Neuronal stem cell (in vitro differentiated cells): ENCODE measurements around the gene FGFR4.

Experiments
- DNase-seq: peaks from one replicate; pipeline ENCODE4 v3.0.0-alpha.2; 2013; ENCODE audit warnings: low spot score
- H2AFZ ChIP-seq: one replicate; pipeline ENCODE4 v1.6.1; 2013; ENCODE audit warnings: mild to moderate bottlenecking, low read length, inconsistent platforms
- H2AK5ac ChIP-seq: 2 replicates; pipeline ENCODE4 v1.6.1; 2013; ENCODE audit warnings: low read depth, mild to moderate bottlenecking, inconsistent platforms, low read length, moderate library complexity, mixed read lengths
- H2BK120ac ChIP-seq: 2 replicates; pipeline ENCODE4 v1.6.1; 2013; ENCODE audit warnings: low read depth, mild to moderate bottlenecking, inconsistent platforms, low read length, moderate library complexity, mixed read lengths
- H2BK12ac ChIP-seq: one replicate; pipeline ENCODE4 v1.6.1; 2013; ENCODE audit warnings: low read length, inconsistent platforms
- H2BK15ac ChIP-seq: 2 replicates; pipeline ENCODE4 v1.6.1; 2013; ENCODE audit warnings: mild to moderate bottlenecking, low read length, inconsistent platforms, mixed read lengths
- H2BK5ac ChIP-seq: one replicate; pipeline ENCODE4 v1.6.1; 2013; ENCODE audit warnings: inconsistent platforms, mild to moderate bottlenecking, low read length, moderate library complexity
- H3K14ac ChIP-seq: one replicate; pipeline ENCODE4 v1.6.1; 2013; ENCODE audit warnings: low read length, inconsistent platforms
- H3K18ac ChIP-seq: 2 replicates; pipeline ENCODE4 v1.6.1; 2013; ENCODE audit warnings: low read length, inconsistent platforms
- H3K23ac ChIP-seq: 2 replicates; pipeline ENCODE4 v1.6.1; 2013; ENCODE audit warnings: low read depth, mild to moderate bottlenecking, mixed read lengths, low read length, inconsistent platforms; ENCODE audit not compliant: poor library complexity
- H3K27ac ChIP-seq: replicated peaks from 3 replicates; pipeline ENCODE4 v1.5.1; 2013; ENCODE audit warnings: low read length, inconsistent platforms
- H3K27me3 ChIP-seq, 3 experiments: 2 replicates each; pipeline ENCODE4 v1.6.1; 2013; ENCODE audit warnings: low read length in 3 of 3, mild to moderate bottlenecking in 2 of 3, inconsistent platforms in 1 of 3, low read depth in 1 of 3, mixed read lengths in 1 of 3, moderate library complexity in 1 of 3; ENCODE audit not compliant: control insufficient read depth in 3 of 3, insufficient read depth in 3 of 3
- H3K36me3 ChIP-seq, 2 donors: replicated peaks in 1 of 2; 2 replicates each; pipeline ENCODE4 v1.6.1; 2013; ENCODE audit warnings: low read length in 2 of 2; ENCODE audit not compliant: control insufficient read depth in 2 of 2, insufficient read depth in 2 of 2
- H3K4ac ChIP-seq: 2 replicates; pipeline ENCODE4 v1.6.1; 2013; ENCODE audit warnings: inconsistent platforms, mild to moderate bottlenecking, low read length, moderate library complexity
- H3K4me1 ChIP-seq, 2 donors: 1 replicate in 1 of 2; 2 replicates in 1 of 2; pipeline ENCODE4 v1.6.1; 2013; ENCODE audit warnings: low read length in 2 of 2, low read depth in 1 of 2; ENCODE audit not compliant: control insufficient read depth in 2 of 2, insufficient read depth in 1 of 2
- H3K4me2 ChIP-seq: one replicate; pipeline ENCODE4 v1.6.1; 2013; ENCODE audit warnings: mild to moderate bottlenecking, low read length, inconsistent platforms; ENCODE audit not compliant: insufficient read depth, poor library complexity, severe bottlenecking
- H3K4me3 ChIP-seq, 2 donors: 2 replicates each; pipeline ENCODE4 v1.5.1; 2013; ENCODE audit warnings: low read length in 2 of 2, mild to moderate bottlenecking in 2 of 2, inconsistent platforms in 1 of 2, moderate library complexity in 1 of 2
- H3K79me1 ChIP-seq: one replicate; pipeline ENCODE4 v1.6.1; 2013; ENCODE audit warnings: low read depth, mild to moderate bottlenecking, inconsistent platforms, low read length, moderate library complexity
- H3K9ac ChIP-seq: one replicate; pipeline ENCODE4 v1.6.1; 2013; ENCODE audit warnings: mild to moderate bottlenecking, low read depth, low read length, inconsistent platforms; ENCODE audit not compliant: poor library complexity
- H3K9me3 ChIP-seq, 2 donors: replicated peaks in 1 of 2; 2 replicates each; pipeline versions ENCODE3 to v1.6.1; 2013; ENCODE audit warnings: low read length in 2 of 2, mild to moderate bottlenecking in 2 of 2, inconsistent platforms in 1 of 2, low read depth in 1 of 2, mixed read lengths in 1 of 2, moderate library complexity in 1 of 2; ENCODE audit not compliant: control insufficient read depth in 2 of 2, insufficient read depth in 1 of 2
- H4K8ac ChIP-seq: one replicate; pipeline ENCODE4 v1.6.1; 2013; ENCODE audit warnings: low read depth, mild to moderate bottlenecking, inconsistent platforms, low read length, moderate library complexity
- H4K91ac ChIP-seq: one replicate; pipeline ENCODE4 v1.6.1; 2013; ENCODE audit warnings: low read length, low read depth, mild to moderate bottlenecking, inconsistent platforms; ENCODE audit not compliant: poor library complexity
- WGBS, 2 donors: extraction: QIAGEN DNeasy Blood & Tissue Kit; methylation state at CpG; one replicate each; pipeline ENCODE4 v1.1.7; 2013; ENCODE audit warnings: missing lambda C conversion rate in 2 of 2, mixed read lengths in 1 of 2; ENCODE audit not compliant: insufficient read length in 2 of 2, insufficient replicate concordance in 1 of 2; ENCODE audit errors: extremely low coverage in 2 of 2; 5-methylcytosine and 5-hydroxymethylcytosine counted together

Gene FGFR4

DNA sequence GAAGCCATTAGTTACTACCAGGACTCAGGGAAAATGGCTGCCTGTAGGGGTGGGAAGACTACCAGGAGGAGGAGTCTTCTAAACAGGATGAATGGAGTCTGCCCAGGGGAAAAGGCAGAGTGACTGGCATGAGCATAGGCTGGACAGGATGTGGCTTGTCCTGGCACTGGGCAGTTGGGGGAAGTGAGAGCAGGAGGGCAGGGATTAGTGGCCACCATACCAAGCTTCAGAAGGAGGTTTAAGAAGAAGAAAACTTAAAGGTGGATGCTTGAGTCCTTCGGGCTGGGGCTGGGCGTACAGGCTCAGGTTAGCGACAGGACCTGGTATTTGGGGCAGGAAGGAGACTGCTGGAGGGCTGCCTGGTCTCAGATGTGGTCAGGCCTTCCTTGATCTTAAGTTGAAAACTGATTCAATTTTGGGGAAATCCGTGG is 41.9 kb downstream of the FGFR4 start:
- DNase-seq = no peak
- H3K27ac ChIP-seq = no peak overlapping the region
- no peak overlapping the region for H4K8ac ChIP-seq
- no peak overlapping the region for H3K18ac ChIP-seq
- H3K4me3 ChIP-seq = no peak overlapping the region
- H2BK12ac ChIP-seq = no peak overlapping the region
- WGBS, 2 donors = no CpG with 5 or more reads among the region's 4 CpGs
- no peaks in the 10 kb centered on the region for H3K27me3 ChIP-seq
- peaks cover 0 to 13% of the 10 kb centered on the region in 2 donors for H3K4me1 ChIP-seq
- peak overlapping the region; percentile 9 for H2AFZ ChIP-seq
- H3K79me1 ChIP-seq = no peaks in the 10 kb centered on the region
- H2BK120ac ChIP-seq = no peak overlapping the region
- H3K36me3 ChIP-seq = no peaks in the 10 kb centered on the region
- H2BK15ac ChIP-seq = no peak overlapping the region
- no peak overlapping the region for H3K14ac ChIP-seq
- no peak overlapping the region for H2AK5ac ChIP-seq
- no peak overlapping the region for H3K4ac ChIP-seq
- H4K91ac ChIP-seq = no peak overlapping the region
- H2BK5ac ChIP-seq = no peak overlapping the region
- H3K4me2 ChIP-seq = no peak overlapping the region
- H3K23ac ChIP-seq = no peak overlapping the region
- no peak overlapping the region for H3K9ac ChIP-seq
- no peaks in the 10 kb centered on the region for H3K9me3 ChIP-seq

DNA sequence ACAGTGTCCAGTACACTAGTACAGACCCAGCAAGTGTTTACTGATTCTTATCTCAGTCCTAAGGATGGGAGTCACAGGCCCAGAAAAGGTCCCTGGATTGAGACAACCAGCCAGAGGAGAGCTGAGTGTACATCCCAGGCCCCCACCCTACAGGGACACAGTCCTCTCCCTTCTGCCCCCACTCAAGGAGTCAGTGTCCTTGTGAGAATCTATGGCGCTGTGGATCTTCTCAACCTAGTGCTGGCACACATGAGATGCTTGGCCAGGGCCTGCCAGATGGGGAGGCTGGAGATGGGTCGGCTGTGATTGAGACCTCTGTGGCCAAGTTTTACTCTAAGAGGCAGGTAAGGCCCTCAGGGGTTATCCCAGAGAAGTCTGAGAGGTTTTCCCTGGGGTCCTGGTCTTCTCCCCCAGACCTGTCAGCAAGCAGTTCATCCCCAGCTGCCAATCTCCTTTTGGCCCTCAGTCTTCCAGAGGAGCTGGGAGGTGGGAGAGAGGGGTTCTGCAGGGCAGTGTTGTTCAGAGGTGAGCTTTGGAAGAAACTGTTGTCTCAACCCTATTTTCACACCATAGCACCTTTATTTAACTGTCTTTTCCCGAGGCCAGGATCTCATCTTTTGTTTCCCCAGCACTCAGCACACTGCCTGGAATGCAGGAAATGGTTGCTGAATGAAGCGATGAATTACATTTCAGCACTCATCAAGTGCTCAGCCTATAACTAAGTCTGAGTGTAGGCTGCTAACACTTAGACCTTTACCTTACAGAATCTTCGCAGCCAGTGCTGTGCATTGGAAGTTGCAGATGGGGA is 43.7 kb downstream of the FGFR4 start:
- no peak overlapping the region for H2BK15ac ChIP-seq
- H3K18ac ChIP-seq = no peak overlapping the region
- H3K79me1 ChIP-seq = no peaks in the 10 kb centered on the region
- H3K4me3 ChIP-seq = no peak overlapping the region
- peak overlapping the region; percentile 77 for H3K23ac ChIP-seq
- no peak overlapping the region for H3K9ac ChIP-seq
- H2AK5ac ChIP-seq = peak overlapping the region; percentile 77
- no peak overlapping the region for H3K4ac ChIP-seq
- peak overlapping the region; percentile 48 for H2BK120ac ChIP-seq
- no peak overlapping the region for H3K14ac ChIP-seq
- no peak overlapping the region for H2BK5ac ChIP-seq
- H2BK12ac ChIP-seq = no peak overlapping the region
- no peak overlapping the region for H2AFZ ChIP-seq
- no peak overlapping the region for H4K91ac ChIP-seq
- no peaks in the 10 kb centered on the region for H3K9me3 ChIP-seq
- peaks cover 0 to 2% of the 10 kb centered on the region in 2 donors for H3K36me3 ChIP-seq
- peaks cover 0 to 19% of the 10 kb centered on the region in 2 donors for H3K4me1 ChIP-seq
- WGBS, 2 donors = no CpG with 5 or more reads among the region's 5 CpGs
- no peak overlapping the region for H4K8ac ChIP-seq
- H3K27me3 ChIP-seq = peaks cover 0 to under 1% (median 0%) of the 10 kb centered on the region in 3 experiments
- no peak for DNase-seq
- no peak overlapping the region for H3K27ac ChIP-seq
- H3K4me2 ChIP-seq = no peak overlapping the region

DNA sequence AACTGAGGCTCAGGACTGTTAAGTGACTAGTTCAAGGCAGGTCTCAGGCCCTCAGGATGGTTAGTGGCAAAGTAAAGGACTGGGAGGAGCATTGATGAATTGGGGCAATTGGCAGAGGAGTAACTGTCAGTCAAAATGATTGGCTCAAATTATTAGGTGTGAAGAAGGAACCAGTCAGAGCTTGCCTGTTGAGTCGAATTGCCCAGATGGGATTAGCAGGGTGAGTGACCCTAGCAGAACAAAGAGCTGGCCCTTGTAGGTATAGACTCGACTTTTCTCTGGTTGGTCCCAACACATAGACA is 44.3 kb downstream of the FGFR4 start:
- Histone ChIP-seq H3K23ac (no peak overlapping the region), H3K4me2 (no peak overlapping the region), H3K79me1 (no peaks in the 10 kb centered on the region), H3K36me3 (peaks cover 0 to 5% of the 10 kb centered on the region in 2 donors), H3K14ac (no peak overlapping the region), H3K18ac (no peak overlapping the region), H3K9me3 (no peaks in the 10 kb centered on the region), H4K91ac (no peak overlapping the region), H2AFZ (no peak overlapping the region), H3K4ac (no peak overlapping the region), H2BK120ac (no peak overlapping the region), H3K4me3 (no peak overlapping the region), H2AK5ac (no peak overlapping the region), H2BK5ac (no peak overlapping the region), H3K4me1 (peaks cover 0 to 21% of the 10 kb centered on the region in 2 donors), H2BK15ac (no peak overlapping the region), H2BK12ac (no peak overlapping the region), H3K9ac (no peak overlapping the region), H4K8ac (no peak overlapping the region), H3K27me3 (peaks cover 0 to 6% (median 0%) of the 10 kb centered on the region in 3 experiments), H3K27ac (no peak overlapping the region)
- no peak for DNase-seq
- WGBS, 2 donors = no CpG with 5 or more reads among the region's 2 CpGs

DNA sequence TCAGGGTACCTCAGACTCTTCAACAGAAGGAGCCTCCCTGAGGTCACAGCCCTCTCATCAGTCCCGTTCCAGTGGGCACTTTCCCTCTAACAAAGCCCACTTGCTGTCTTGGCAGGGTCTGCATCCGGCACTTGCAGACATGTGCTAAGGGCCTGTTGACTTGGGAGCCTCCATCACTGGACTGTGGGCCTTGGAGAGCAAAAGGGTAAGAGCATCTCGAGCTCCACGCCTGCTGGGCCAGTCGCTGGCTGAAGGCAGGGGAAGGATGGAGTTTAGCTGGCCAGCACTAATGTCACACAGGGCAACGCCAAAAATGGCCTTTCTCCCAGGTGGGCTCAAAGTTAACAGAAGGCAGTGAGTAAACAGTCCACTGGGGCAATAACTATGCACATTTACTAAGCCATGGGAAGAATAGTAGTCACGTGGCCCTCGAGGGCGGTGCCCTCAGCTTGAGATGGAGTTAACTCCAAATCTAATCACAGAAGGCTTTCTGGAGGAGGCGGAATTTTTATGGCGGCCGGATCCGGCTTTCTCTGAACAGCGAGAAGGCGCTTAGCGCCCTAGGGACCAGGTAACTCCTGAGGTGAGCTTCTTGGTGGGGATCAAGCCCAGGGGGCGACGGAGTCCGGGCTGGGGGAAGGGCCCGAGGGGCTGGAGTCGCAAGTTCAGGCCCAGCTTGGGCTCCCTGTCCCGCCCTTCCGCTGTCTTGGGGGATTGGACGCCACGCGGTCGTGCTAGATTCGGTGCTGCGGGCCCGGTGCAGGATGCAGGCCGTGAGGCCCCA is 44.8 kb downstream of the FGFR4 start:
- Histone ChIP-seq H3K9me3 (no peaks in the 10 kb centered on the region), H3K23ac (peak overlapping the region; percentile 70), H2BK15ac (peak overlapping the region; percentile 83), H2BK12ac (no peak overlapping the region), H3K27ac (no peak overlapping the region), H4K91ac (peak overlapping the region; percentile 47), H2BK5ac (no peak overlapping the region), H3K4me3 (peak overlapping the region in 1 of 2 donors; percentile 81), H3K79me1 (no peaks in the 10 kb centered on the region), H3K4ac (peak overlapping the region; percentile 80), H3K14ac (peak overlapping the region; percentile 58), H4K8ac (peak overlapping the region; percentile 83), H3K4me1 (peaks cover 0 to 21% of the 10 kb centered on the region in 2 donors), H3K36me3 (peaks cover 0 to 5% of the 10 kb centered on the region in 2 donors), H3K18ac (peak overlapping the region; percentile 96), H2AFZ (no peak overlapping the region), H2AK5ac (peak overlapping the region; percentile 10), H2BK120ac (peak overlapping the region; percentile 94), H3K27me3 (peaks cover 0 to 6% (median 0%) of the 10 kb centered on the region in 3 experiments), H3K9ac (peak overlapping the region; percentile 90), H3K4me2 (peak overlapping the region; percentile 82)
- DNase-seq = no peak
- WGBS, 2 donors = no CpG with 5 or more reads among the region's 31 CpGs
